ENCODE measurements around the gene CKAP2L. TPM values are rescaled to one million over a fixed set of nuclear protein-coding genes. Genes with fewer than 3 reads are reported as not detected.

Gene CKAP2L
- total and polyA plus RNA-seq, 2 experiments from 2014 or later: 6.6 to 10.9 TPM

DNA sequence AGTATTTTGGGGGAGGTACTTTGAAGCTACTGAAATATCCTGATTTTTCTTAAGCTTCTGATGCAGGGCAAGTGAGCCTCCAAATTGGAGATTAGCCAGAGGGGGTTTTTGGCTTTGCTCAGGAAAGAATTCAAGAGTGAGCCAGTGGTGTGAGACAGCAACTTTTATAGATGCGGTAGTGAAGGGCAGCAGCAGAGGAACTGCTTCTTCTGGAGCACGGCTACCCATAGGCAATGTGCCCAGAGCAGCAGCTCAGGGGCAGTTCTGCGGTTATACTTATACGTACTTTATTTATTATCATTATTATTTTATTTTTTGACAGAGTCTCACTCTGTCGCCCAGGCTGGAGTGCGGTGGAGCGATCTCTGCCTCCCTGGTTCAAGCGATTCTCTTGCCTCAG, 63.4 kb downstream of the CKAP2L start:
- in situ Hi-C loops (cut with MboI): no loop called here

DNA sequence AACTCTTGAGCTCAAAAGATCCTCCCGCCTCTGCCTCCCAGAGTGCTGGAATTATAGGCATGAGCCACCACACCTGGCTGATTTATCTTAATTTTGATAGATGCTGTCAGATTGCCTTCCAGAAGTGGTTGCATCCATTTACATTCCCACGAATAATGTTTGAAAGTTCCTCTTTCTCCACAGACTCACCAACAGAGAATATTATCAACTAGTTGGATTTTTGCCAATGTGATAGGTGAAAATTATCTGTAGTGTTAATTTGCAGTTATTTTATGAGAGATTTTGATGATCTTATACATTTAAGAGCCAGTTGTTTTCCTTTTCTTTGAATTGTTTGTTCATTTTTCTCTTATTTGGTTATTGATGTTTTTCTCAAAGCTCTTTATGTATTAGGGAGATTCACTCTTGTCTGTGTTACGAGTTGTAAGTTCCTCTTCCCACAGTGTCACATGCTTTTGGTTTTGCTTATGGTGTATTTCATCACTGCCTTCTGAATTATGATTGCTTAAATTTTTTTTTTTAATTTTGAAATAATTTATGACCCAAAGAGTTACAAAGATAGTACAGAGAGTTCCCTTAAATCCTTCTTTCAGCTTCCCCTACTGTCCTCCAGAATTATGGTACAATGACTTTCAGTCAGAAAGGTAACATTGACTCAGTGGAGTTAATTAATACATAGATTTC, 64.3 kb downstream of the CKAP2L start:
- in situ Hi-C loops (cut with MboI): no loop called here
- Histone ChIP-seq H3K9me2 (ENCODE audit: insufficient read depth) (no peaks in the 10 kb centered on the region), H2AFZ (no peak overlapping the region), H3K36me3 (ENCODE audit: low read depth) (no peaks in the 10 kb centered on the region), H3K9me3 (ENCODE audit: low read depth) (no peaks in the 10 kb centered on the region), H3K27me3 (replicated peaks; ENCODE audit: insufficient read depth) (no peaks in the 10 kb centered on the region), H3K4me1 (ENCODE audit: insufficient read depth) (no peaks in the 10 kb centered on the region), H3K4me3 (no peak overlapping the region), H3K79me2 (ENCODE audit: insufficient read depth) (no peaks in the 10 kb centered on the region), H3K4me2 (ENCODE audit: unreplicated experiment) (no peak overlapping the region), H3F3A (ENCODE audit: insufficient read depth) (no peaks in the 10 kb centered on the region), H4K20me1 (ENCODE audit: insufficient read depth) (no peaks in the 10 kb centered on the region), H3K27ac (no peak overlapping the region), H3K9ac (no peak overlapping the region)
- no peak for DNase-seq
- no peak for TF ChIP-seq EZH2 (IDR thresholded peaks at IDR 0.05; ENCODE audit: insufficient read depth, poor library complexity, severe bottlenecking)
- TF ChIP-seq EZH2phosphoT487 (IDR thresholded peaks at IDR 0.05; ENCODE audit: insufficient read depth, low read depth): no peak
- 85 to 90% methylated on average over 3 of the region's 3 CpGs for WGBS, 2 experiments (ENCODE audit: low coverage in 1 of 2, low lambda C conversion rate in 2 of 2, missing lambda C conversion rate in 2 of 2)

More for the DNA sequence above, 63.4 kb downstream of the CKAP2L start:
- 83 to 85% methylated on average over 8 of the region's 8 CpGs for WGBS, 2 experiments (ENCODE audit: low coverage in 1 of 2, low lambda C conversion rate in 2 of 2, missing lambda C conversion rate in 2 of 2)
- no peaks in the 10 kb centered on the region for H4K20me1 ChIP-seq (ENCODE audit: insufficient read depth)
- no peaks in the 10 kb centered on the region for H3K9me3 ChIP-seq (ENCODE audit: low read depth)
- no peak for TF ChIP-seq EZH2phosphoT487 (IDR thresholded peaks at IDR 0.05; ENCODE audit: insufficient read depth, low read depth)
- no peak for TF ChIP-seq EZH2 (IDR thresholded peaks at IDR 0.05; ENCODE audit: insufficient read depth, poor library complexity, severe bottlenecking)
- no peaks in the 10 kb centered on the region for H3K27me3 ChIP-seq (replicated peaks; ENCODE audit: insufficient read depth)
- H3F3A ChIP-seq (ENCODE audit: insufficient read depth): no peaks in the 10 kb centered on the region
- H3K9ac ChIP-seq: no peak overlapping the region
- DNase-seq: no peak
- no peaks in the 10 kb centered on the region for H3K79me2 ChIP-seq (ENCODE audit: insufficient read depth)
- no peaks in the 10 kb centered on the region for H3K9me2 ChIP-seq (ENCODE audit: insufficient read depth)
- H3K4me2 ChIP-seq (ENCODE audit: unreplicated experiment): no peak overlapping the region
- H3K36me3 ChIP-seq (ENCODE audit: low read depth): no peaks in the 10 kb centered on the region
- no peak overlapping the region for H3K27ac ChIP-seq
- H2AFZ ChIP-seq: no peak overlapping the region
- H3K4me3 ChIP-seq: no peak overlapping the region
- peaks cover 1% of the 10 kb centered on the region; the same call in 1 of the 2 replicates for H3K4me1 ChIP-seq (ENCODE audit: insufficient read depth)

DNA sequence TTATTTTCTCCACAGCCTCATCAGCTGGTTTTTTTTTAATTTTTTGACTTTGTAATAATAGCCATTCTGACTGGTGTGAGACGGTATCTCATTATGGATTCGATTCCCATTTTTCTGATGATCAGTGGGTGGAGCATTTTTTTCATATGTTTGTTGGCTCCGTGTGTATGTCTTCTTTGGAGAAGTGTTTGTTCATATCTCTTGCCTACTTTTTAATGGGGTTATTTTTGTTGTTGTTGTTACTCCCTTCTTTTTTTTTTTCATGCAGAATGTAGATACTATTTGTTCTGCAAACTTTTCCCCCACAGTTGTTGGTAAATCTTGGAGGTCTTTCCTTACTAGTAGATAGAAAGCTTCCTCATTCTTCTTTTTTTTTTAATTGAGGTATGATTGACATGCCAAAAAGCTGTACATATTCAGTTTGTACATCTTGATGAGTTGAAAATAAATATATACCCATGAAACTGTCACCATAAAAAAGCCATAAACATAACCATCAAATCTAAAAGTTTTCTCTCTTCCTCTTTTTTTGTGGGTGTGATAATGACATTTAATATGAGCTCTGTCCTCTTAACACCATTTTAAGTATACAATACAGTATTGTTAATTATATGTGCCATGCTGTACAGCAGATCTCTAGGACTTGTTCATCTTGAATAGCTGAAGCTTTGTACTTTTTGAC, 65.4 kb downstream of the CKAP2L start:
- no peaks in the 10 kb centered on the region for H4K20me1 ChIP-seq (ENCODE audit: insufficient read depth)
- H2AFZ ChIP-seq: no peak overlapping the region
- H3K27me3 ChIP-seq (replicated peaks; ENCODE audit: insufficient read depth): no peaks in the 10 kb centered on the region
- no peaks in the 10 kb centered on the region for H3K79me2 ChIP-seq (ENCODE audit: insufficient read depth)
- H3K9me3 ChIP-seq (ENCODE audit: low read depth): no peaks in the 10 kb centered on the region
- H3K4me3 ChIP-seq: no peak overlapping the region
- no peak for TF ChIP-seq EZH2 (IDR thresholded peaks at IDR 0.05; ENCODE audit: insufficient read depth, poor library complexity, severe bottlenecking)
- no peaks in the 10 kb centered on the region for H3K9me2 ChIP-seq (ENCODE audit: insufficient read depth)
- no peak overlapping the region for H3K4me2 ChIP-seq (ENCODE audit: unreplicated experiment)
- H3F3A ChIP-seq (ENCODE audit: insufficient read depth): no peaks in the 10 kb centered on the region
- no peak overlapping the region for H3K9ac ChIP-seq
- H3K27ac ChIP-seq: no peak overlapping the region
- no peak for DNase-seq
- in situ Hi-C loops (cut with MboI): no loop called here
- 69 to 74% methylated on average over 3 of the region's 3 CpGs for WGBS, 2 experiments (ENCODE audit: low coverage in 1 of 2, low lambda C conversion rate in 2 of 2, missing lambda C conversion rate in 2 of 2)
- no peaks in the 10 kb centered on the region for H3K36me3 ChIP-seq (ENCODE audit: low read depth)
- no peaks in the 10 kb centered on the region for H3K4me1 ChIP-seq (ENCODE audit: insufficient read depth)

DNA sequence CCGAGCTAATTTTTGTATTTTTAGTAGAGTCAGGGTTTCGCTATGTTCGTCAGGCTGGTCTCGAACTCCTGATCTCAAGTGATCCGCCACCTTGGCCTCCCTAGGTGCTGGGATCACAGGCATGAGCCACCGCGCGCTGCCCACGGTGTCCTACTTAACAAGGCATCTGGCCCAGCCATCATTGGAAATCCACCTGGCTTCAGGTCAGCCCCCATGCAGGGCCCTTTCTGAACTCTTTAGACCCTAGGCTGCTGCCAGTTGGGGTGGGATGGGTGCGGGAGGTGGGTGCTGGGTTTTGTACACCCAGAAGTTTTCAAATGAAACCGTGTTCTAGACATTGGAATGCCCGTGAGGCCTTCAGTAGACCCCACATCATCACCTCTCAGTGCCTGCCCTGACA, 70.2 kb downstream of the CKAP2L start:
- Histone ChIP-seq H3K4me3 (no peak overlapping the region), H3K36me3 (ENCODE audit: low read depth) (no peaks in the 10 kb centered on the region), H3K9me2 (ENCODE audit: insufficient read depth) (no peaks in the 10 kb centered on the region), H2AFZ (no peak overlapping the region), H3K27ac (no peak overlapping the region), H3K27me3 (replicated peaks; ENCODE audit: insufficient read depth) (no peaks in the 10 kb centered on the region), H3K79me2 (ENCODE audit: insufficient read depth) (no peaks in the 10 kb centered on the region), H3K4me1 (ENCODE audit: insufficient read depth) (peaks cover 24% of the 10 kb centered on the region), H3K9ac (no peak overlapping the region), H3K9me3 (ENCODE audit: low read depth) (no peaks in the 10 kb centered on the region), H4K20me1 (ENCODE audit: insufficient read depth) (no peaks in the 10 kb centered on the region), H3F3A (ENCODE audit: insufficient read depth) (peaks cover 13% of the 10 kb centered on the region), H3K4me2 (ENCODE audit: unreplicated experiment) (no peak overlapping the region)
- in situ Hi-C loops (cut with MboI): no loop called here
- WGBS, 2 experiments (ENCODE audit: low coverage in 1 of 2, low lambda C conversion rate in 2 of 2, missing lambda C conversion rate in 2 of 2): 90 to 95% methylated on average over 8 to 12 of the region's 12 CpGs
- TF ChIP-seq EZH2phosphoT487 (IDR thresholded peaks at IDR 0.05; ENCODE audit: insufficient read depth, low read depth): no peak
- no peak for TF ChIP-seq EZH2 (IDR thresholded peaks at IDR 0.05; ENCODE audit: insufficient read depth, poor library complexity, severe bottlenecking)
- no peak for DNase-seq

Data from GM23248 (cell line).